D721Med (cell line): ENCODE measurements around the gene PLCB1.

Experiments
- DNase-seq: peaks from one replicate; pipeline ENCODE4 v3.0.0; 2011; ENCODE audit warnings: low spot score; ENCODE audit not compliant: insufficient read length
- FAIRE-seq: peaks from 2 replicates; lab custom pipeline; 2011; peaks lifted over from hg19 to GRCh38; lab: Jason Lieb, UNC
- CTCF ChIP-seq: IDR thresholded peaks from 2 replicates; pipeline ENCODE4 v1.5.1; 2012; ENCODE audit warnings: mild to moderate bottlenecking, control low read depth; ENCODE audit not compliant: insufficient read depth; ENCODE audit errors: missing control alignments

The PLCB1 gene

GRCh38 chr20:8121666-8122065 is 10.4 kb upstream of the PLCB1 start:
- no peak for TF ChIP-seq CTCF
- no peak for DNase-seq
- FAIRE-seq = no peak

- FAIRE-seq = no peak
Measured at GRCh38 chr20:8124639-8125038, 7.4 kb upstream of the PLCB1 start.

GRCh38 chr20:8126181-8126580 is 5.9 kb upstream of the PLCB1 start:
- TF ChIP-seq CTCF = no peak

More at GRCh38 chr20:8124639-8125038, 7.4 kb upstream of the PLCB1 start:
- no peak for TF ChIP-seq CTCF
- no peak for DNase-seq

GRCh38 chr20:8126841-8127378 is 5.2 kb upstream of the PLCB1 start:
- FAIRE-seq (no peak), DNase-seq (no peak)
- no peak for TF ChIP-seq CTCF

More at GRCh38 chr20:8126181-8126580, 5.9 kb upstream of the PLCB1 start:
- DNase-seq (no peak), FAIRE-seq (no peak)

GRCh38 chr20:8127553-8128255 is 4.4 kb upstream of the PLCB1 start:
- TF ChIP-seq CTCF = no peak
- DNase-seq (no peak), FAIRE-seq (no peak)

- FAIRE-seq (no peak), DNase-seq (no peak)
Measured at GRCh38 chr20:8128291-8129060, 3.6 kb upstream of the PLCB1 start.

More at GRCh38 chr20:8128291-8129060, 3.6 kb upstream of the PLCB1 start:
- TF ChIP-seq CTCF = no peak
